Liver (tissue), 9 donors: ENCODE measurements around the gene LPP. TPM values are rescaled to one million over a fixed set of nuclear protein-coding genes. Genes with fewer than 3 reads are reported as not detected.

Experiments used
- DNase-seq: peaks from one replicate; pipeline ENCODE4 v3.0.0-alpha.2; 2017; ENCODE audit warnings: low spot score
- H3K27ac ChIP-seq, 2 donors: one replicate each; pipeline ENCODE4 v1.7.0; 2013; ENCODE audit warnings: inconsistent platforms in 2 of 2, low read length in 2 of 2, control low read depth in 1 of 2, low read depth in 1 of 2, mild to moderate bottlenecking in 1 of 2
- H3K27me3 ChIP-seq, 4 donors: one replicate each; pipeline versions ENCODE4 v1.6.1 to v1.7.0; 2013; ENCODE audit warnings: low read length in 3 of 4, inconsistent platforms in 1 of 4, mild to moderate bottlenecking in 1 of 4, moderate library complexity in 1 of 4; ENCODE audit not compliant: control insufficient read depth in 4 of 4, insufficient read depth in 4 of 4
- H3K36me3 ChIP-seq, 4 donors: one replicate each; pipeline versions ENCODE4 v1.6.1 to v1.7.0; 2013; ENCODE audit warnings: low read length in 3 of 4, mild to moderate bottlenecking in 3 of 4, low read depth in 1 of 4, moderate library complexity in 1 of 4; ENCODE audit not compliant: control insufficient read depth in 4 of 4, insufficient read depth in 3 of 4
- H3K4me1 ChIP-seq, 4 donors: one replicate each; pipeline versions ENCODE4 v1.6.1 to v1.7.0; 2013; ENCODE audit warnings: low read length in 3 of 4, mild to moderate bottlenecking in 3 of 4, moderate library complexity in 1 of 4; ENCODE audit not compliant: control insufficient read depth in 4 of 4, insufficient read depth in 4 of 4
- H3K4me3 ChIP-seq, 3 donors: one replicate each; pipeline versions ENCODE4 v1.6.1 to v1.7.0; 2013; ENCODE audit warnings: low read length in 3 of 3, control low read depth in 1 of 3, low read depth in 1 of 3, mild to moderate bottlenecking in 1 of 3
- H3K9ac ChIP-seq, 2 donors: one replicate each; pipeline ENCODE4 v1.7.0; 2013; ENCODE audit warnings: low read length in 2 of 2, mild to moderate bottlenecking in 2 of 2, moderate library complexity in 2 of 2, control low read depth in 1 of 2, low read depth in 1 of 2
- H3K9me3 ChIP-seq, 4 donors: one replicate each; pipeline versions ENCODE4 v1.6.1 to v1.7.0; 2013; ENCODE audit warnings: low read length in 3 of 4; ENCODE audit not compliant: control insufficient read depth in 4 of 4
- ATF3 ChIP-seq: IDR thresholded peaks from 2 replicates; pipeline ENCODE4 v1.6.1; 2016; ENCODE audit warnings: antibody characterized with exemption
- CTCF ChIP-seq: fragments of 150-350 bp; IDR thresholded peaks from 2 replicates; pipeline ENCODE4 v1.5.1; 2017; ENCODE audit warnings: improper control_type of control experiment, low read depth, low read length; ENCODE audit not compliant: missing input control
- EGR1 ChIP-seq, 2 donors: IDR thresholded peaks; 2 replicates each; pipeline ENCODE4 v1.6.1; 2016 to 2018; ENCODE audit warnings: antibody characterized with exemption in 2 of 2, low read depth in 2 of 2
- FOXA1 ChIP-seq: IDR thresholded peaks from 2 replicates; pipeline ENCODE4 v1.6.1; 2016; ENCODE audit warnings: antibody characterized with exemption
- GABPA ChIP-seq, 2 donors: IDR thresholded peaks in 1 of 2; conservative IDR thresholded peaks in 1 of 2; 2 replicates each; pipeline ENCODE4 v1.6.1; 2016; ENCODE audit warnings: antibody characterized with exemption in 2 of 2, mild to moderate bottlenecking in 1 of 2, moderate library complexity in 1 of 2
- HNF4A ChIP-seq, 2 donors: conservative IDR thresholded peaks; 2 replicates each; pipeline ENCODE4 v1.6.1; 2016; ENCODE audit warnings: antibody characterized with exemption in 2 of 2, mild to moderate bottlenecking in 2 of 2
- HNF4G ChIP-seq: IDR thresholded peaks from 2 replicates; pipeline ENCODE4 v1.6.1; 2016; ENCODE audit warnings: antibody characterized with exemption
- JUND ChIP-seq, 2 donors: IDR thresholded peaks; 2 replicates each; pipeline ENCODE4 v1.6.1; 2016; ENCODE audit warnings: antibody characterized with exemption in 2 of 2
- MAX ChIP-seq: IDR thresholded peaks from 2 replicates; pipeline ENCODE4 v1.6.1; 2016; ENCODE audit warnings: antibody characterized with exemption
- NR2F2 ChIP-seq: IDR thresholded peaks from 2 replicates; pipeline ENCODE4 v1.6.1; 2016; ENCODE audit warnings: antibody characterized with exemption
- RAD21 ChIP-seq, 2 donors: IDR thresholded peaks; 2 replicates each; pipeline ENCODE4 v1.6.1; 2016; ENCODE audit warnings: antibody characterized with exemption in 2 of 2, mild to moderate bottlenecking in 2 of 2
- REST ChIP-seq: IDR thresholded peaks from 2 replicates; pipeline ENCODE4 v1.6.1; 2016; ENCODE audit warnings: antibody characterized with exemption, mild to moderate bottlenecking
- SP1 ChIP-seq: IDR thresholded peaks from 2 replicates; pipeline ENCODE4 v1.6.1; 2018; ENCODE audit warnings: antibody characterized with exemption, mild to moderate bottlenecking
- TAF1 ChIP-seq: conservative IDR thresholded peaks from 2 replicates; pipeline ENCODE4 v1.6.1; 2016; ENCODE audit warnings: antibody characterized with exemption, mild to moderate bottlenecking
- YY1 ChIP-seq: IDR thresholded peaks from 2 replicates; pipeline ENCODE4 v1.6.1; 2016; ENCODE audit warnings: antibody characterized with exemption, mild to moderate bottlenecking
- ZBTB33 ChIP-seq: IDR thresholded peaks from 2 replicates; pipeline ENCODE4 v1.6.1; 2016; ENCODE audit warnings: antibody characterized with exemption
- WGBS: extraction: QIAGEN DNeasy Blood & Tissue Kit; methylation state at CpG from one replicate; pipeline ENCODE4 v1.1.7; 2013; 5-methylcytosine and 5-hydroxymethylcytosine counted together
- polyA plus RNA-seq, 2 donors: library from polyadenylated mRNA; stranded (reverse) in 1 of 2; unstranded in 1 of 2; fragments of 200-250 nt in 1 of 2; fragments of >200 nt in 1 of 2; fragmentation: Nextera tagmentation in 1 of 2; extraction: Ambion mirVana in 1 of 2; gene quantifications; one replicate each; pipeline versions ENCODE4 v1.2.1 to v1.2.3, GENCODE V29; 2013 to 2015
- total RNA-seq, 2 donors: library from RNA; depleted of rRNA; stranded (reverse); fragments of >200 nt; gene quantifications; one replicate each; pipeline ENCODE4 v1.2.3, GENCODE V29; 2014
- donor health status: healthy.
- donor health status: healthy.
- donor health status: healthy.
- donor health status: healthy.
- donor health status: healthy.

Gene LPP
- total and polyA plus RNA-seq, 4 donors = 3.3 to 53.7 (median 28.2) TPM

GRCh38 chr3:188531210-188531609 lies 377.3 kb downstream of the LPP start:
- H3K9ac ChIP-seq = no peak overlapping the region
- no peaks in the 10 kb centered on the region for H3K9me3 ChIP-seq

GRCh38 chr3:188533172-188533571 lies 379.2 kb downstream of the LPP start:
- H3K9me3 ChIP-seq = no peaks in the 10 kb centered on the region
- H3K9ac ChIP-seq = no peak overlapping the region
- no peaks in the 10 kb centered on the region for H3K36me3 ChIP-seq
- DNase-seq = no peak
- no peak overlapping the region for H3K4me3 ChIP-seq
- H3K27me3 ChIP-seq = no peaks in the 10 kb centered on the region
- H3K4me1 ChIP-seq = peaks cover 0 to 6% (median 0%) of the 10 kb centered on the region in 4 donors
- H3K27ac ChIP-seq = no peak overlapping the region
- 83% methylated on average over 1 of the region's 1 CpG for WGBS
- TF ChIP-seq GABPA (IDR thresholded peaks at IDR 0.05 in 1 of 2, conservative IDR thresholded peaks at IDR 0.05 in 1 of 2) (no peak), ATF3 (no peak), ZBTB33 (no peak), RAD21 (IDR thresholded peaks at IDR 0.05) (no peak), MAX (no peak), HNF4G (no peak), NR2F2 (no peak), FOXA1 (no peak), YY1 (no peak), CTCF (no peak), TAF1 (no peak), HNF4A (conservative IDR thresholded peaks at IDR 0.05) (no peak), JUND (IDR thresholded peaks at IDR 0.05) (no peak)

More at GRCh38 chr3:188531210-188531609, 377.3 kb downstream of the LPP start:
- Histone ChIP-seq H3K27ac (no peak overlapping the region), H3K4me3 (no peak overlapping the region), H3K27me3 (no peaks in the 10 kb centered on the region), H3K36me3 (no peaks in the 10 kb centered on the region), H3K4me1 (peaks cover 0 to 6% (median 0%) of the 10 kb centered on the region in 4 donors)
- TF ChIP-seq NR2F2 (no peak), GABPA (IDR thresholded peaks at IDR 0.05 in 1 of 2, conservative IDR thresholded peaks at IDR 0.05 in 1 of 2) (no peak), SP1 (no peak), HNF4A (conservative IDR thresholded peaks at IDR 0.05) (no peak), RAD21 (IDR thresholded peaks at IDR 0.05) (no peak), HNF4G (no peak), CTCF (no peak), TAF1 (no peak), EGR1 (IDR thresholded peaks at IDR 0.05; ENCODE audit: low read depth in 2 of 2) (no peak), REST (no peak)
- DNase-seq = no peak
